GM21786 (cell line): ENCODE results near the gene PRPF38A.

Experiments
- ATAC-seq: cut with Tn5 transposase; IDR thresholded peaks from one replicate; pipeline ENCODE4 v1.9.1; 2021; ENCODE audit not compliant: unreplicated experiment

Gene PRPF38A

GRCh38 chr1:52455686-52456085 is 51.3 kb downstream of the PRPF38A start:
- ATAC-seq, result no peak

GRCh38 chr1:52460694-52461093 is 56.3 kb downstream of the PRPF38A start:
- ATAC-seq, result no peak

- ATAC-seq, result no peak
Measured at GRCh38 chr1:52461821-52462220, 57.4 kb downstream of the PRPF38A start.

- ATAC-seq, result no peak
Measured at GRCh38 chr1:52463891-52464290, 59.5 kb downstream of the PRPF38A start.

- ATAC-seq, result no peak
Measured at GRCh38 chr1:52469108-52469507, 64.7 kb downstream of the PRPF38A start.
